Fibroblast of peridontal ligament (primary cell): ENCODE data around the gene ZFYVE19.
"Not testable (repeated sequence)": the region's sequence is repeated elsewhere in the genome, so short reads cannot be mapped to it uniquely, and the experiment has no call there.

Experiments
- DNase-seq: peaks from one replicate; pipeline ENCODE4 v3.0.0-alpha.2; 2010; ENCODE audit errors: extremely low read depth

The ZFYVE19 gene

GRCh38 chr15:40847223-40847961 is 40.5 kb downstream of the ZFYVE19 start:
- no peak for DNase-seq

GRCh38 chr15:40850576-40851112 is 43.8 kb downstream of the ZFYVE19 start:
- DNase-seq, result no peak

GRCh38 chr15:40852529-40852928 is 45.6 kb downstream of the ZFYVE19 start:
- DNase-seq, result no peak

- DNase-seq, result no peak
Measured at GRCh38 chr15:40853241-40853890, 46.5 kb downstream of the ZFYVE19 start.

- DNase-seq, result no peak
Measured at GRCh38 chr15:40854161-40854560, 47.3 kb downstream of the ZFYVE19 start.

- no peak for DNase-seq
Measured at GRCh38 chr15:40855706-40856234, 48.9 kb downstream of the ZFYVE19 start.

GRCh38 chr15:40856746-40857145 is 49.9 kb downstream of the ZFYVE19 start:
- DNase-seq, result no peak

GRCh38 chr15:40857601-40858341 is 50.9 kb downstream of the ZFYVE19 start:
- peak; percentile 62 for DNase-seq

- DNase-seq, result no peak
Measured at GRCh38 chr15:40858706-40859105, 51.8 kb downstream of the ZFYVE19 start.

GRCh38 chr15:40859206-40859851 is 52.4 kb downstream of the ZFYVE19 start:
- DNase-seq, result peak; percentile 60

- not testable (repeated sequence) for DNase-seq
Measured at GRCh38 chr15:40861147-40861546, 54.3 kb downstream of the ZFYVE19 start.

GRCh38 chr15:40863660-40864270 is 56.9 kb downstream of the ZFYVE19 start:
- no peak for DNase-seq
